ENCODE results near the gene IFNL2.

The IFNL2 gene

DNA sequence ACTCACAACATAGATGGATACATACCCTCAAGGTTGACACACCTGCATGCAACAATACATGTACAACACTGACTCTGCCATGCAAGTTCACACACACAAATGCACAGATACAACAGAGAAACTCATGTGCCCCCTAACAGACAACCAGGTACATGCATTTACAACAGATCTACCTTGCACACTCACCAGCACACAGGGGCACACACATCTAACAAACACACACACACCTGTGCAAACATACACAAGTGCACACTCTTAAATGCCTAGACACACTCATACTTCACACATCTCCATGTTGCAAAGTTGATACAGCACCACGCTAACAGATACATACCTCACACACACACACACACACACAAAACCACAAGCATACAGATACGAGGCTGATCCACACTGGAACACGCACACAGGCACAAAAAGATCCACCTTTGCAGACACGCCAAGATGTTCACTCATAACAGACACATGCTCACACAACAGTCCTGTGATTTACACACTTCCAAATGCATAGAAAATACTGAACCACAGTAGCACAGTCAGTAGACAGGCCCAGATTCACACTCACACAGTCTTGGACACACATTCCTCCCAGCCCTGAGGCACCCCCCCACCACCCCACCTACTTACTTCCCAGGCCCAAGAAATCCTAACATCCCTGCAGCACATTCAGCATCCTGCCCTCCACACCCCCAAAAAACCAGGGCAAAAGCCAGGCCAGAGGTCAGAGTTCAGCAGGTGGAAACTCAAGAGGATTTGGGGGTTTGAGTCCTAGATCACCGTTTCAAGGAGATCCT, 51.1 kb downstream of the IFNL2 start:
- no peak for DNase-seq

Data from DMS79 (cell line).